ENCODE results near the gene ZSWIM1.

DNA sequence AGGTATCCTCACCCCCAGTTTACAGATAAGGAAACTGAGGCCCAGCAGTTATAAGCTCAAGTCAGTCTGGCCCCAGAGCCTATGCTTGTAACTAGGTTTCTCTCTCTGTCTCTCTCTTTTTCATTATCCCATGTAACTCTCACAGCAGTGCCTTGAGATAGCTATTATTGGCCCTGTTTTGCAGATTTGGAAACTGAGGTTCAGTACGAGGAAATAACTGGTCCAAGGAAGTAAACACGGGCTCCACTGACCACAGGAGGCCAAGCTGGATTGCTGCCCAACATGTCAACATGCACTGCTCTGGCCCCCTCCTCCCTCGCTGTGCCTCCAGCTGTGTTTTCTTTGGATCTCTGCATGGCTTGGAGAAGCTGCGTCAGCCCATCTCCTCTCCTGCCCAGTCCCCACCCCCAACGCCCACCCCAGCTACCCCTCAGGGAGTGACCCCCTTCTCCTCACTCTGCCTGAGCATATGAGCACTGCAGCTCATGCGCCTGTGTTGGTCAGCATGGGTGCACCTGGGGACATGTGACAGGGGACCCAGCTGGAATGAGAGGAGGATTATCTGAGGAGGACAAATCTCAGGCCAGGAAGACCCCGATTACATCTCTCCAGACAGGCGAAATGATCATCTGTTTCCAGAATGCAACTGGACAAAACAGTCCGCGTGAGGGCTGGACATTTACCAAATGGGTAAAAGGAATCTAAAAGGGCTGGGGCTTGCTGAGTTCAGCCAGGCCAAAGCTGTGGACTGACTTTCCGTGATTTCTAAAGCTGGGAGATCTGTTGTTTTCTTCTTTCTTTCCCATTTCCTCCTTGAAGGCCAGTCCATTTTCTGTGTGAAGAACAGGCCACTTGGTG is 38.7 kb downstream of the ZSWIM1 start:
- TF ChIP-seq, protein P1, sequence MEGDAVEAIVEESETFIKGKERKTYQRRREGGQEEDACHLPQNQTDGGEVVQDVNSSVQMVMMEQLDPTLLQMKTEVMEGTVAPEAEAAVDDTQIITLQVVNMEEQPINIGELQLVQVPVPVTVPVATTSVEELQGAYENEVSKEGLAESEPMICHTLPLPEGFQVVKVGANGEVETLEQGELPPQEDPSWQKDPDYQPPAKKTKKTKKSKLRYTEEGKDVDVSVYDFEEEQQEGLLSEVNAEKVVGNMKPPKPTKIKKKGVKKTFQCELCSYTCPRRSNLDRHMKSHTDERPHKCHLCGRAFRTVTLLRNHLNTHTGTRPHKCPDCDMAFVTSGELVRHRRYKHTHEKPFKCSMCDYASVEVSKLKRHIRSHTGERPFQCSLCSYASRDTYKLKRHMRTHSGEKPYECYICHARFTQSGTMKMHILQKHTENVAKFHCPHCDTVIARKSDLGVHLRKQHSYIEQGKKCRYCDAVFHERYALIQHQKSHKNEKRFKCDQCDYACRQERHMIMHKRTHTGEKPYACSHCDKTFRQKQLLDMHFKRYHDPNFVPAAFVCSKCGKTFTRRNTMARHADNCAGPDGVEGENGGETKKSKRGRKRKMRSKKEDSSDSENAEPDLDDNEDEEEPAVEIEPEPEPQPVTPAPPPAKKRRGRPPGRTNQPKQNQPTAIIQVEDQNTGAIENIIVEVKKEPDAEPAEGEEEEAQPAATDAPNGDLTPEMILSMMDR (IDR thresholded peaks at IDR 0.05) = no peak
- no peak for TF ChIP-seq POLR2A (IDR thresholded peaks at IDR 0.05)

Data from heart left ventricle (tissue), 13 donors.